Epithelial cell of prostate (primary cell): Measurements from ENCODE around the gene ACTR1B.
"Not testable (repeated sequence)": the region's sequence is repeated elsewhere in the genome, so short reads cannot be mapped to it uniquely, and the experiment has no call there.

Source experiments
- DNase-seq: peaks from one replicate; pipeline ENCODE4 v3.0.0-alpha.2; 2011; ENCODE audit warnings: low read depth, low spot score
- H3K27ac ChIP-seq: fragments of 450-650 bp; 2 replicates; pipeline ENCODE4 v1.5.1; 2017; ENCODE audit warnings: mild to moderate bottlenecking

Gene ACTR1B

GRCh38 chr2:97693476-97693875 lies 29.6 kb upstream of the ACTR1B start:
- no peak overlapping the region for H3K27ac ChIP-seq
- DNase-seq: no peak

- H3K27ac ChIP-seq: no peak overlapping the region
- DNase-seq: no peak
Observed at GRCh38 chr2:97691166-97691565, 27.3 kb upstream of the ACTR1B start.

GRCh38 chr2:97688062-97688827 lies 24.4 kb upstream of the ACTR1B start:
- no peak for DNase-seq
- no peak overlapping the region for H3K27ac ChIP-seq

GRCh38 chr2:97687235-97687634 lies 23.4 kb upstream of the ACTR1B start:
- not testable (repeated sequence) for H3K27ac ChIP-seq, DNase-seq

GRCh38 chr2:97678298-97678697 lies 14.5 kb upstream of the ACTR1B start:
- no peak for DNase-seq
- H3K27ac ChIP-seq: no peak overlapping the region

- DNase-seq: no peak
Observed at GRCh38 chr2:97677480-97677879, 13.6 kb upstream of the ACTR1B start.

GRCh38 chr2:97676620-97677019 lies 12.8 kb upstream of the ACTR1B start:
- H3K27ac ChIP-seq: no peak overlapping the region
- DNase-seq: no peak

More at GRCh38 chr2:97677480-97677879, 13.6 kb upstream of the ACTR1B start:
- H3K27ac ChIP-seq: no peak overlapping the region

- no peak for DNase-seq
- H3K27ac ChIP-seq: no peak overlapping the region
Observed at GRCh38 chr2:97675430-97676113, 11.7 kb upstream of the ACTR1B start.

GRCh38 chr2:97673915-97674283 lies 10.1 kb upstream of the ACTR1B start:
- no peak for DNase-seq

GRCh38 chr2:97673182-97673914 lies 9.5 kb upstream of the ACTR1B start:
- H3K27ac ChIP-seq: no peak overlapping the region
- no peak for DNase-seq

More at GRCh38 chr2:97673915-97674283, 10.1 kb upstream of the ACTR1B start:
- H3K27ac ChIP-seq: no peak overlapping the region

- H3K27ac ChIP-seq, DNase-seq: not testable (repeated sequence)
Observed at GRCh38 chr2:97672606-97673140, 8.8 kb upstream of the ACTR1B start.

- H3K27ac ChIP-seq: no peak overlapping the region
- DNase-seq: no peak
Observed at GRCh38 chr2:97671526-97671925, 7.7 kb upstream of the ACTR1B start.

- no peak for DNase-seq
- no peak overlapping the region for H3K27ac ChIP-seq
Observed at GRCh38 chr2:97670471-97670870, 6.6 kb upstream of the ACTR1B start.

- no peak for DNase-seq
- no peak within 1 kb of the TSS for H3K27ac ChIP-seq
Observed at GRCh38 chr2:97669448-97669847, 5.6 kb upstream of the ACTR1B start, which contains the start of gene C2orf92. Gene C2orf92, plus strand, starts transcription at chr2:97669713. Its CDS starts 76 bp downstream, at chr2:97669789.

GRCh38 chr2:97664636-97664970 lies 759 bp upstream of the ACTR1B start:
- H3K27ac ChIP-seq: peak overlapping the region; percentile 93
- no peak for DNase-seq

GRCh38 chr2:97663626-97663961 lies 250 bp downstream of the ACTR1B start:
- peak overlapping the region; percentile 93 for H3K27ac ChIP-seq
- no peak for DNase-seq

- DNase-seq: no peak
- H3K27ac ChIP-seq: peak overlapping the region; percentile 93
Observed at GRCh38 chr2:97662895-97663625, 784 bp downstream of the ACTR1B start.

GRCh38 chr2:97662386-97662894 lies 1.4 kb downstream of the ACTR1B start:
- H3K27ac ChIP-seq: peak overlapping the region; percentile 93
- no peak for DNase-seq

- no peak overlapping the region for H3K27ac ChIP-seq
- no peak for DNase-seq
Observed at GRCh38 chr2:97661927-97662326, 1.9 kb downstream of the ACTR1B start.

GRCh38 chr2:97660775-97661389 lies 3.0 kb downstream of the ACTR1B start:
- no peak overlapping the region for H3K27ac ChIP-seq
- DNase-seq: no peak
